Stimulated activated CD4-positive, alpha-beta T cell treated with anti-CD3 and anti-CD28 coated beads, Interleukin-4, amount 100 ng/mL, for 1 hour (primary cell): ENCODE results near the gene VLDLR.

Experiments
- DNase-seq: peaks from one replicate; pipeline ENCODE4 v3.0.0-alpha.2; 2020

Gene VLDLR

DNA sequence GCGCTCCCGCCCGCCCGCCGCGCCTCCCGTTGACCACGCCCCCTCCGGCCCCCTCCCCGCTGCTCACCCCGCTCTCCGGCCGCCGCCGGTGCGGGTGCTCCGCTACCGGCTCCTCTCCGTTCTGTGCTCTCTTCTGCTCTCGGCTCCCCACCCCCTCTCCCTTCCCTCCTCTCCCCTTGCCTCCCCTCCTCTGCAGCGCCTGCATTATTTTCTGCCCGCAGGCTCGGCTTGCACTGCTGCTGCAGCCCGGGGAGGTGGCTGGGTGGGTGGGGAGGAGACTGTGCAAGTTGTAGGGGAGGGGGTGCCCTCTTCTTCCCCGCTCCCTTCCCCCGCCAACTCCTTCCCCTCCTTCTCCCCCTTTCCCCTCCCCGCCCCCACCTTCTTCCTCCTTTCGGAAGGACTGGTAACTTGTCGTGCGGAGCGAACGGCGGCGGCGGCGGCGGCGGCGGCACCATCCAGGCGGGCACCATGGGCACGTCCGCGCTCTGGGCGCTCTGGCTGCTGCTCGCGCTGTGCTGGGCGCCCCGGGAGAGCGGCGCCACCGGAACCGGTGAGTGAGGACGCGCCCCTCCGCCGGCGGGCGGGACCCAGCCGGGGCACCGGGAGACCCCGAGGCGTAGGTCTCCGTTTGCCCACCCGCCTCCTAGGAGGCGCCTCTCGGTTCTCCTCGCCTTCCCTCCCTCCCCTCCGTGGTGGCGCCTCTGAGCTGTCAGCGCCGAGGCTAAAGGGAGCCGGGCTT, at the start of gene VLDLR:
VLDLR (plus strand) TSS at position 66 of the 739 bp plus-strand sequence; CDS start at position 469, 403 bp downstream.
- peak; percentile 39 for DNase-seq

DNA sequence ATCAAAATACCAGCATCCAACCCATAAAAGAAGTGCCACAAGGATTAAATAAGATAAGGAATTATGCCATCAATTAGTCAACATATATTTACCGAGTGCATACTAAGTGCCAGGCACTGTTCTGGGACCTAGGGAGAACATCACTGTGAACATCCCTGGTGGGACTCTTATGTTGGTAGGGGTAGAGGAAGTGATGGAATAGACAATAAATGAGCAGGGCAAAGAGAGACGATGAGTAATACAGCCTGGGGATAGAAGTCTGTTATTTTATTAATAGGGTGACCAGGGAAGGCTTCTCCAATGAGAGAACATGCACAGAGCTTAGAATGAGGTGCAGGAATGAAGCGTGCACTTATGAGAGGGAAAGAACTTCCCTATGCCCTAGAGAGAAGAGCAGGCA, 47.4 kb upstream of the VLDLR start:
- DNase-seq, result no peak

DNA sequence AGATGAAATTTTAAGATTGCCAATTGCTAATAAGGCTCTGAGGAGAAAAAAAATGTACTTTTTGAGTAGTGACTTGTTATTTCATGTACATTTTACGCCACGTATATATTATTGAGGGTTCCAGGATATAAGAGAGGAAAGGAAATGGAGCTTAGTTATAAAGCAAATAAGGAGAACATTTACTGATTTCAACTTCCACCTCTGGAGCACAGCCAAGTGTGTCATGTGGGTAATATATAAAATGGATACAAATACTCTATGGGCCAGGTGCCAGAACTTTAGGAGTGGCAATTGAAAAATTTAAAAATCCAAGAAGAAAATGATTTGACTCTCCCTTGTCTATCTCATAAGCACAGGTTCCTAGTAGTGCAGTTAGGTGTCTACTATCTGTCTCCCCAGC, 45.0 kb upstream of the VLDLR start:
- no peak for DNase-seq

DNA sequence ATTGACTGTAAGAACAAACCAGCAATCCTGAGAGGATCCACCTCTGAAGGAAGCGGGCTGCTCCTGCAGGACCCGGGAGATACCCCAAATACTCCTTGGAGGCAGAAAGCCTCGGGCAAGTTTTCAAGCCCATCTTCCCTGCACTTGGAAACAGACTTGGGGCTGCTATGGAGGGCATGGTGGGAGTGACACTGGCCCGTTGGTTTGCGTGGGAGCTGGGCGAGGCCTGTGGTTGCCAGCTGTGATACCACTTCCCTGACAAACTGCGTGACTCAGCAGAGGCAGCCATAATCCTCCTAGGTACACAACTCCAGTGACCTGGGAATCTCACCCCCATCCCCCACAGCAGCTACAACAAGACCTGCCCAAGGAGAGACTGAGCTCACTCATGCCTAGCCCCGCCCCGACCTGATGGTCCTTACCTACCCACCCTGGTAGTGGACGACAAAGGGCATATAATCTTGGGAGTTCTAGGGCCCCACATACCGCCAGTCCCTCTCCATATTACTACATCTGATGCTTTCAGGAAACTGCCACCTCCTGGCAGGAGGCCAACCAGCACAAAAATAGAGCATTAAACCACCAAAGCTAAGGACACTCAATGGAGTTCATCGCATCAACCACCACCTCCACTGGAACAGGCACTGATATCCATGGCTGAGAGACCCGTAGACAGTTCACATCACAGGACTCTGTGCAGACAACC, 38.1 kb upstream of the VLDLR start:
- no peak for DNase-seq

DNA sequence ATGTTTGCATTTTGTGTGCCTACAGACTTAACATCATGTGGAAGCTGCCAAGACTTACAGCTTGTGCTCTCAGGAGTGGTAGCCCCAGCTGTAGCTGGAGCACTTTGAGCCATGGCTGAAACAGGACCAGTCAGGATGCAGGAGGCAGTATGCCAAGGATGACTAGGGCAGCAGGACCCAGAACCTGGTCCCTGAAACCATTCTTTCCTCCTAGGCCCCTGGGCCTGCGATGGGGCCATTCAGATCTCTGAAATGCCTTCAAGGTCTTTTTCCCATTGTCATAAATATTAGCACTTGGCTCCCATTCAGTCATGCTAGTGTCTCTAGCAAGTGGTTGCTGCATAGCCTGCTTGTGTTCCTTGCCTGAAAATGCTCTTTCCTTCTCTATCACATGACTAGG, 29.6 kb upstream of the VLDLR start:
- no peak for DNase-seq

DNA sequence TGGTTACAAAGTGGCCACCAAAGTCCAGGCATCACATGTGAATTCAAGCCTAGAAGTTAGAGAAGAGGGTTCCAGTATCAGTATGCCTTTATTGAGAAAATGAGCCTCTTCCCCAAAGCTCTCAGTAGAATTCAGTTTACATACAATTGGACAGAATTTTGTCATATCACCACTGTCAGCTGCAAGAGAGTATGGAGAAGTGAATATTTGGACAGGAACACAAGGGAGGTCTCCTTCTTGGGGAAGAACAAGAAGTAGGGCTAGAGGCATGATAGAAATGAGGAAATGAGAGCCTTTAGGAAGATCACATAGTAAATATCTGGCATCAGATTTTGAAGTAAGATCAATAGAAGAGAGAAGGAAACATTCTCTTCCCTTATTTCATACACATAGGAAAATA, 27.8 kb upstream of the VLDLR start:
- DNase-seq, result no peak

DNA sequence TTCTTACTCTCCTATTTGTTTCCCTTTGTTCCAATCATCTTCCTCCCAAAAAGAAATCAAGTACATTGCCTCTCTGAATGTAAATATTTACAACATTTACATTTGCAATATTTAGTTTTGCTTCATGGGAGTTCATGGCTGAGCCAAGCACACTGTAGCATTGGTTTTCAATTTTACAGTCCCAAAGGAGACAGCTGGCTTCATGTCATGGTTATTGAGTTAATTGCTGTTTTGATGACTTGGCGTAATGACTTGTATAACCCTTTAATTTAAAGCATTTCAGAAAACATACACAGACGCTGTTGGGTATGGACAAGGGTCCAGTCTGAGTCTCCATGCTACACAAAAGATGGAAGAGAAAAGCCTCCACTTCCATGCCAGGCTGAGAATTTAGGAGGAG, 25.6 kb upstream of the VLDLR start:
- DNase-seq, result no peak

DNA sequence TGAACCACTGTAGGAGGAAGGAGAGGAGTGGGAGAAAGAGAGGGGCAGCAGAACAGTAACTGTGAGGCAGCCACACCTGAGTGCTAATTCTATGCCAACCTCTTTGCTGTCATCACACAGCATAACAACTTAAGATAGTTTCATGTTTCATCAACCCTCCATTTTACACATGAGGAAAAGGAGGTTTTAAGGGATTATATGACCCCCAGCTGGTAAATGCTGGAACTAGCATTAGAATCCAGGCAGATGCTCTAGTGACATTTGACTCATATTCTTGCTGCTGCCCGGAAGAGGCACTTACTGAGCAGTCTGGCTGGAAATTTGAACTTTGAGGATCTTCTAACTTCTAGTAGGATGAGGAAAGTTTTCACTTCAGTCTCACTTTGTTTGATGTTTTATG, 24.1 kb upstream of the VLDLR start:
- no peak for DNase-seq

DNA sequence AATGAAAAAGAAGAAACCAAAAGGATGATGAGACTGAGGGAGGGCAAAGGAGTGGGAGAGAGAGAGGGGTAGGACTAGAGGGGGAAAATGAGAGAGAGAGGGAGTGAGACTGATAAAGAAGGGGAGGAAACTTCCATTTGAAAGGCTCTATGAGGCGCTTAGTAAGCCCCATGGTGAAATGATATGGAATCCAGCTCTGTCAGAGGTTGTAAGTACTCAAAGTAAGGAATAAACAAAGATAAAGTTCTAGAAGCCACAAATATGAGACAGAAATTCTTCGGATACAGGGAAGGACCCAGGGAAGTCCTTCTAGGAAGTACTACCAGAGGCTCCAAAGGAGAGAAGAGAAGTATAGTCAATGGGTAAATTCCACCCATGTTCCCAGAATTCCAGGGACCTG, 21.7 kb upstream of the VLDLR start:
- DNase-seq, result no peak

DNA sequence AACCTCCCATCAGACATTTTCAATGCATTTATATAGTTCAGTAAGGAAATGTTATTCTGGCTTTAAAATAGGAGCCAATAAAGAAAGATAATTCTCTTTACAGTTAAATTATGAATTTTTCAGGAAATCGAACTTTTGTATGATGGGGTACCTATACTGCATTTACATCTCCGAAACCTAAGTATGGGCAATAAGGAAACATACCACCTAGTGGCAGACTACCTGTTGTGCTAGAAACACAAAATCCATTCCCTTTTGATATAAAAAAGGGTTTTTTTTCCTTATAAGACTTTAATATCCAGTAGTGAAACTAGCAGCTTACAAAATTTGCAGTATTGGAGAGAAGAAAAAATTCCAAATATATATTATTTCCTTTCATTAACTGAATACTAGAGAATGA, 21.3 kb upstream of the VLDLR start:
- no peak for DNase-seq

DNA sequence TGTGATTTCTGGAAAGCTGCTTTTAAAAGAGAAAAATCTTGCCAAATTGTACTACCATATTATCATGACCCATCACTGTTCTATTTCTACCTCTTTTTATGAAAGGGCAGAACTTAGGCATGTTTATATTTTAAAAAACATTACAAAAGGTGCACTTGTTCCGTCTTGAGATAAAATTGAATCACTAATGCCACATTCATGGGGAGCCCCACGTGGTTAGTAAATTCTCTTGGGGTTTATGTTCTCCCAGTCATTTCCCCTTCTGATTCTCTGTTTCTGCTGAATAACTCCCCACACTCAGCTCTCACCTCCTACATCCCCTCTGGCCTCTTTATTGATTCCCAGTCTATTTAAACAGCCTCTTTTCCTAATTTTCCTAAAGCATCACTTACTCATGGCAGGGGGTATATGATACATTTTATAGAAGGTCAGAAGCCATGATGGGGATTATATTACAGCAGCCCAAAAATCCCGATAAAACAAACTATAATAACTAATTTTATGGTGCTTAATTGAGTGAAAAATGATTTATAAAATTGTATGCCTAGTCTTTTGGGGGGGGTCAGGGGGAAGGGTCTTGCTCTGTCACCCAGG, 19.7 kb upstream of the VLDLR start:
- DNase-seq, result no peak

DNA sequence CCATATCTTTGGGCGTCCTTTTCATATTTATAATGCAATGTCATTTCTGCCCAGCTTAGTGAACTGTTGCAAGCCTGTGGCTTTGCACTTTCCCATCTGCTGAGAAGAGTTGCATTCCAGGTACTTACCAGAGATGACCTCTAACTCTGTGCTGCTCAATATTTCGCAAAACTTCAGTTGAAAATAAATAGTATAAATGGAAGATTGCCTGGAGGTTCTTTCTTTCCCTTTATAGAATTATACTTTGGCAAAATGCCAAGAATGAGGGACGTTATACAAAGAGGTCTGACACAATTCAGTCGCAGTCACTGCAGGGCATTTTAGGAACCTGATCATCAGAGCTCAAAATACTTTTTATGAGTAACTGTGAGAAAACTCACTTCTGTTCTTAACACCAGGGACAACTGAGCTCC, 18.9 kb upstream of the VLDLR start:
- DNase-seq, result no peak

DNA sequence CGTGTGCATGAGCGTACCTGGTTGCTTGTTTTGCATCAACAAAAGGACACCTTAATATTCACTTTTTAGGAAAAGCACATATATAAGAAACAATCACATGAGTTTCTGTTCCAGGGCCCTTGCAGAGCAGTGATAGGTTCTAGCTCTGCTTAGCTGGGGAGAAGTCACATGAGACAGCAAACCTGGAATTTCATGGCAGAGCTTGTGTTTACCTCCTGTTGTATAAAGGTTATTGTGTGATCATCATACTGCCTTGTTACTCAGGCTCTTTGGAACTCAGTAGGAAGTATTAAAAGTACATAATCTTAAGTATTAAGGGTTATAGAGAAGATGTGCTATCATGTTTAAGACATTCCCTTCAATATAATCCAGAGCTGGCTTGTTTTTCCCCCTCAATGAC, 18.0 kb upstream of the VLDLR start:
- DNase-seq, result no peak

DNA sequence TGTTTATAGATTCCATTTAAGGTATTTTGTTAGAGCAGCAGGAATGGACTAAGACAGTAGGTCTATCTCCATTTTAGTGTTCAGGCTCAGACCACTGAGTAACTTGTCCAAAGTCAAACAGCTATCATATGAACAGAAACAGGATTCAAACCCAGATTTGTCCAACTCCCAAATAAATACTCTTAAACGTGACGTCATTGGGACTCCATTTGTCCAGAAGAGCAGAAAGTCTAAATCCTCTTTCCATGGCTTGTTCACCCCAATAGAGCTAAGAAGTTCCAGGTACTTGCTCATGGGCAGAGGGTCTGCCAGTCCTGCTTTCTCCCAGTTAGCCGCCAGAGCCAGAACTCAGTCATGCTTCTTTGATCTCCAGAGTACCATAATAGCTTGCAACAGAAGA, 16.3 kb upstream of the VLDLR start:
- no peak for DNase-seq

DNA sequence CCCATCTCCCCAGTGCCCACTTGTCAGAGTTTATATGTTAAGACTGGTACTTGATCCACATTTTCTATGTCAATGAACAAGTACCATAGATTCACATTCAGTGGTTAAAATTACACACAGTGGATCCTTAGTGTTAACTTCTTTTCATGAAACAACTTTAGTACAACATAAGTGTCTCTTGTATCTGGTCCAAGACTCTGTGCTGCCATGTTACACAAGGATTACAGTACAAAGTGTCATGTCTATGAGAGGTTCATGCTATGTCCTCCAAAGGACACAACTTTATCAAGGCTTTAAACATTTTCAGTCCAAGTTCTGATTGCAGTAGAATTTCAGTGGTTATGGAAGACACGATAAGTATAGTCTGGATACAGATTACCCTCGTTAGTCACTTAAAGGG, 13.3 kb upstream of the VLDLR start:
- DNase-seq, result no peak

DNA sequence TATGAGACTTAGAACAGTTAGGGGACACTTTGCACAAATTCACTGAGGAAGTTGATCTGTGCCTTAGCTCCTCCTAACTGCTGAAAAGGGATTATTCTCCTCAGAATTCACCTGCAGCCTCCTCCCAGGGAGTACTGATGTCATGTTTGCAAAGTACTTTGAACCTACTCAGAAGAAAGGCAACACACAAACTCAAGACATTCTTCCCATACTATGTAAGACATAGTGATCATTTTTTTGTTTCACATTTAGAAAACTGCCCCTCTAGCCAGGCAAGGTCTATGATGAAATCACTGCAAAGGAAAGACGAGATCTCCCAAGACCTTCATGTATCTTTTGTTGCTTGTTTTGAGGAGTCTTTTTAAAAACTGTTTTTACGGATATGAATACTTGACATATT, 10.6 kb upstream of the VLDLR start:
- no peak for DNase-seq

DNA sequence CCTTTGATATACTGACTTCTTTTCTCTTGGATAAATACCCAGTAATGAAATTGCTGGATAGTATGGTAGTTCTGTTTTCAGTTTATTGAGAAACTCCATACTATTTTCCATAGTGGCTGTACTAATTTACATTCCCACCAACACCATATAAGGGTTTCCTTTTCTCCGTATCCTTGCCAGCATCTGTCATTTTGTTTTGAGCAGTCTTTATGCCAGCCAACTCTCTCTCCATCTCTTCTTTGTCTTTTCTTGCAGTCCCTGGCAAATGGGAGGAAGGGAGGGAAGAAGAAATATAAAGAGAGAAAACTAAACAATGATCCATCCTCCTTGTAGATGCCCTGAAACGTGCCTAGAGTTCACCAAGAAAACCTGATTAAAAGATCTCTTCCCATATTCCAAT, 9.6 kb upstream of the VLDLR start:
- no peak for DNase-seq

DNA sequence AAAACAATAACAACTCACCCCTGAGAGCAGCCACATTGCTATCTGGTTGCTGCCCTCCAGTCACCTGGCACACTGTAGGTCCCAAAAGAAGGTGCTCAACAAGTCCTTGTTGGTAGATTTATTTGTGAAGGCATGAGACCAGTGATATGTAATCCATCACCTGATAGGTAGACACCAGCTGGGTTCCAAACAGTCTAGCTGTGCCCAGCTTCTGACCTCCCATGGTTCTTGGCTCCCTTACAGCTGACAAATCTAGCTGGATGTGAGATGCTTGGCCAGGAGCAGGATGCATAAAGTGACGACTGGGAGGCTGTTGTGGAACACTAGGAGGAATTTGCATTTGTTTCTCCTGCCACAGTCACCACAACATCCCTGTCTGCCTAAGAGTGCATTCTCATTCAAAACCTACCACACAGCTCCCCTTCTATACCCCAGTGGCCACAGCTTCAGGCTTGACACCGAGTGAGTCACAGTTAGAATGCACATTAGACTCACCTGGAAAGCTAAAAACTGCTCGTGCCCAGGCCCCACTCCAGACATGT, 7.8 kb upstream of the VLDLR start:
- no peak for DNase-seq

DNA sequence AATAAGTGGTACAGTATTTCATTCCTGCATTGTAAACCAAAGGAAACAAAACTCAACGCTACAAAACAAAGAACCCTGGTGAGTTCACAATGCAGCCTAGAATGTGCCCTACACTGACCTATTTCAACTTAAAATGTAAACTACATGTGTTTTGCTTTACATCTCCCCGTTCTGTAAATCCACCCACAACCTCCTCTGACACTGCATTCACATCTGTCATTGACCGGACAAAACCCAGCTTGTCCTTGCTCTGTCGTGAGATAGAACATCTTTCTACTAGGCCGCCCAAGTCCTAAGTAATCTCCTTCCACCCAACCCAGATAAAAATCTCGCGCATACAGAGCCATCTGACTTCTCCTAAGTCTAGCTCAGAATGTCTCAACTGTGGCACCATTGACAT, 6.1 kb upstream of the VLDLR start:
- no peak for DNase-seq

DNA sequence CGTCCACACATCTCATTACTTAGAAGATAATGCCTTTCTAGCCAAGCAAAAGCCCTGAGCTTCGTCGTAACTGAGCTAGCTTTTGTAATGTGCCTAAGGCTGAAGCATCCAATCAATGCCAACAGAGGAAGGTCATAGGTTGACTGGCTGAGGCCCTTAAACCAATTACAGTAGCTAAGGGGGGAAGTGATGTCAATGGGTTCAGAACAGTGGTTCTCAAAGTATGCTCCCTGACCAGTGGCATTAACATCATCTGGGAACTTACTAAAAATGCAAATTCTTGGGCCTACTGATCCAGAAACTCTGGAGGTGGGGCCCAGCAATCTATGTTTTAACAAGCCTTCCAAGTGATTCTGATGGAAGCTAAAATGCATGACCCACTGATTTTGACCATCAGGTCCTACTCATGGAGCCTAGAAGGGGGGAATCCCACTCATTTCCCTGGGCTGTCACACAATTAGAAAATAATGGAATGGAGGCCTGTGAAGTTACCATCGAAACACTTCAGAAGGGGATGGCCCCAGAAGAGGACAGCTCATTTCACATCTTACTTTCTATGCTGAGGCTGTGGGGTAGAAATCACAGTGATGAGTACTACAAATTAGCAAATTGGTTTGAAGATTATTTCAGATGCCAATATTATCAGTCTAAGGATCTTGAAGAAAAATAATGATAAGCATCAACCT, 4.8 kb upstream of the VLDLR start:
- no peak for DNase-seq

DNA sequence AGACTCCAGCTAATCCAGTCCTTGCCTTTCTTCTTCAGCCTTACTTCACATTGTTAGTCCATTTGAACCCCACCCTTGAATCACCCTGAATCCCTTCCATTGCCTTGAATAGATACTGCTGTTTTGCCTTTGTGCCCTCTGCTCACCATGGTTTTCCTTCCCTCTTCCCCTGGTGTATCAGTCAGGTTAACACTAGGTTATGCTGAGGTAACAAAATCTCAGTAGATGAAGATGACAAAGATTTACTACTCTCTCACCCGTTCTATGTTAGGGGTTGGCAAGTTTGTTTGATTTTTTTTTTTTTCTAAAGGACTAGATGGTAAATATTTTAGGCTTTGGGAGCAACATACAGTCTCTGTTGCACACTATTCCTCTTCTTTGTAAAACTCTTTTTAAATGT, 3.3 kb upstream of the VLDLR start:
- DNase-seq, result no peak

DNA sequence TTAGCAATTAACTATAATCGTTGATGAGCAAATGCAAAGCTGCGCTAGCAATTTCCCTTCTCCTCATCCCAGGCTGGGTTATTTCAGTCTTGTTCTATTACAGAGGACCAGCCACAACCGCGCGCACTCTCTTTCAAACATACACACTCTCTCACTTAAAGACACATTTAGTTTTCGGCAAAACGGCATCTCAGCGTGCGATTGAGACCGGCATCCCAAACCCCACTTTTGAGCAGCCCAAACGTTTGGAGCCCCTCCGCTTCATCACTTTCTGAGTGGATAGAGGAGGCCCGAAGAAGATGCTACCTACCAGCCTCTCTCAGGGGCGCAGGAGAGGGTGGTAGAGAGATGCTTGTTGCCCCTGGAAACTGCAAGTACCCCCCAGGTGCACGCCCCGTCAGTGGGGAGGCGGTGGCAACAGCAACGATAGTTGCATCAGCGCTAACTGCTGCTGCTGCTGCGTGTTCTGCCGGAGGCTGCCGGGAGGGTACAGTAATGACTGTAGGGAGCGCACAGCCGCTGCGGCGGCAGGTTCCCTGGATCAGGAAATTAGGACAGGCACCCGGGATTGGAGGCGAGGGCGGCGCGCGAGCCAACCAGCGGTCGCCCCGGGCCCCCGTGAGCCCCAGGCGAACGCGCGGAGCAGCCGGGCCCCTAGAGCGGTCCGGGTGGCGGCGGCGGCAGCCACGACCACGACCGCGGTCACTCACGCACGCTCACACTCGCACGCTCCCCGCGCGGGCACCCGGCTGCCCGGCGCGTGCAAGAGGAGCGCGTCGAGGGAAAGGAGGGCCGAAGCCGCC, 467 bp upstream of the VLDLR start:
- DNase-seq, result peak; percentile 59
